Bronchial epithelial cell (primary cell): ENCODE results near the gene WDR36. TPM values are rescaled to one million over a fixed set of nuclear protein-coding genes. Genes with fewer than 3 reads are reported as not detected.

Experiments
- DNase-seq: peaks from one replicate; pipeline ENCODE4 v3.0.0-alpha.2; 2010; ENCODE audit warnings: low read depth
- FAIRE-seq: peaks from 2 replicates; lab custom pipeline; 2011; peaks lifted over from hg19 to GRCh38; lab: Jason Lieb, UNC
- H3K27me3 ChIP-seq: 2 replicates; pipeline ENCODE4 v1.5.1; 2011; ENCODE audit warnings: low read length; ENCODE audit not compliant: control insufficient read depth, insufficient read depth
- H3K36me3 ChIP-seq: 2 replicates; pipeline ENCODE4 v1.5.1; 2011; ENCODE audit warnings: low read length; ENCODE audit not compliant: control insufficient read depth, insufficient read depth
- H3K4me3 ChIP-seq: 2 replicates; pipeline ENCODE4 v1.5.1; 2011; ENCODE audit warnings: mild to moderate bottlenecking, low read depth, low read length, control low read depth
- total RNA-seq: library from RNA; depleted of rRNA; stranded (reverse); fragments of >200 nt; gene quantifications from 2 replicates; pipeline ENCODE4 v1.2.1, GENCODE V29; 2014
- TF ChIP-seq, protein P1 (sequence below): IDR thresholded peaks from 2 replicates; pipeline ENCODE4 v1.5.1; 2011; ENCODE audit warnings: mild to moderate bottlenecking, moderate library complexity, low read length, control low read depth, inconsistent platforms; ENCODE audit not compliant: insufficient read depth, severe bottlenecking

Gene WDR36
- total RNA-seq, 1 donor from 2014 or later, result 55.3 TPM

DNA sequence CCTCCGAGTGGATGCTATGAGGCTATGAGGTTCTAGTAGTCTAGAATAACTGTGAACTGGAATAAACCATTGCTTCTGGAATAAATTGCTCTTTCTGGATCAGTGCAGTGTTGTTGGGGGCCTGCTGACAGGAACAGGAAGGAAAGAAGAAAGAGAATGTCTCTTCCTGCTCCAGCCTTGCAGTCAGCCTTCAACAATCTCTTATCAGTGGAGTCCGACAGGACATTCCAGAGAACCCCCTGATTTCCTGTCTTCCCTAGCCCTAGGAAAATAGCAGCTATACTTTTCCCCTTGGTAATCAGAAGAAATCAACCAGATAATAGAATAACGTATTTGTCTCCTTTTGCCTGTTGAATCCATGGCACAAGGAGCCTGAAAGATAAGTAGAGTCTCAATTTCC is 55.4 kb downstream of the WDR36 start:
- Histone ChIP-seq H3K27me3 (peaks cover 2% of the 10 kb centered on the region), H3K36me3 (no peaks in the 10 kb centered on the region), H3K4me3 (no peak overlapping the region)
- FAIRE-seq (no peak), DNase-seq (no peak)
- TF ChIP-seq, protein P1, sequence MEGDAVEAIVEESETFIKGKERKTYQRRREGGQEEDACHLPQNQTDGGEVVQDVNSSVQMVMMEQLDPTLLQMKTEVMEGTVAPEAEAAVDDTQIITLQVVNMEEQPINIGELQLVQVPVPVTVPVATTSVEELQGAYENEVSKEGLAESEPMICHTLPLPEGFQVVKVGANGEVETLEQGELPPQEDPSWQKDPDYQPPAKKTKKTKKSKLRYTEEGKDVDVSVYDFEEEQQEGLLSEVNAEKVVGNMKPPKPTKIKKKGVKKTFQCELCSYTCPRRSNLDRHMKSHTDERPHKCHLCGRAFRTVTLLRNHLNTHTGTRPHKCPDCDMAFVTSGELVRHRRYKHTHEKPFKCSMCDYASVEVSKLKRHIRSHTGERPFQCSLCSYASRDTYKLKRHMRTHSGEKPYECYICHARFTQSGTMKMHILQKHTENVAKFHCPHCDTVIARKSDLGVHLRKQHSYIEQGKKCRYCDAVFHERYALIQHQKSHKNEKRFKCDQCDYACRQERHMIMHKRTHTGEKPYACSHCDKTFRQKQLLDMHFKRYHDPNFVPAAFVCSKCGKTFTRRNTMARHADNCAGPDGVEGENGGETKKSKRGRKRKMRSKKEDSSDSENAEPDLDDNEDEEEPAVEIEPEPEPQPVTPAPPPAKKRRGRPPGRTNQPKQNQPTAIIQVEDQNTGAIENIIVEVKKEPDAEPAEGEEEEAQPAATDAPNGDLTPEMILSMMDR, result no peak

DNA sequence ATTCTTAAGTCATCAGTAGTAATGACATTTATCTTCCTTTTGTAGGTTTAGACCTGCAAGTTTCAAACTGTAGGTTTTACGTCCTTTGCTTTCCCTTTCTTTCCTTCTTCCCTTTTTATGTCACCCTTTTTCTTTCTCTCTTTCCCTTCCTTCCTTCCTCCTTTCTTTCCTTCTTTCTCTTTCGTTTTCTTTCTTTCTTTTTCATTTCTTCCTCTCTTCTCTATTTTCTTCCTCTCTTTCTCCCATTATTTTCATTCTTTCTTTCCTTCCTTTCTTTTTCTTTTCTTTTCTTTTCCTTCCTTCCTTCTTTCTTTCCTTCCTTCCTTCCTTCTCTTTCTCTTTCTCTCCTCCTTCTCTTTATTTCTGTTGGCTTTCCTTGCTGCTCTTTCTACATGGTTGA is 59.9 kb downstream of the WDR36 start:
- TF ChIP-seq, protein P1, result no peak
- Histone ChIP-seq H3K36me3 (no peaks in the 10 kb centered on the region), H3K27me3 (peaks cover 2% of the 10 kb centered on the region), H3K4me3 (no peak overlapping the region)
- FAIRE-seq (no peak), DNase-seq (no peak)

DNA sequence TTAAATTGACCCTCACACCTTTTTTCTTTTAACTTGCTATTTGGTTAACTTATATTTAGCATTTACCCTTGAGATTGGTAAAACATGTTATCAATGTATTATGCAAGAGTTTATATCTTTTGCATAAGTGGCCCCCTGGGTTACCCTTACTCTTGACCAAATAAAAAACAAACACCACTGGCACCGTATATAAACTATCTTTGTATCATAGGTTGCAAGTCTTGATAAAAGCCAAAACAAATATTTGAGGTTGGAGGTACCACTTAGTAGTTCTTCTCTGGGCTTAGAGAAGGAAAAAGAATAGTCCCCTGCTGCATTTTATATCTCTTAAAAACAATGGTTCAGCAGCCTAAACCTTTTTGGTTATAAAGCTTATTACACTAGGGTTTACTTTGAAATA is 61.3 kb downstream of the WDR36 start:
- no peaks in the 10 kb centered on the region for H3K27me3 ChIP-seq
- FAIRE-seq, result no peak
- no peak overlapping the region for H3K4me3 ChIP-seq
- TF ChIP-seq, protein P1, result no peak
- no peaks in the 10 kb centered on the region for H3K36me3 ChIP-seq
- DNase-seq, result no peak

DNA sequence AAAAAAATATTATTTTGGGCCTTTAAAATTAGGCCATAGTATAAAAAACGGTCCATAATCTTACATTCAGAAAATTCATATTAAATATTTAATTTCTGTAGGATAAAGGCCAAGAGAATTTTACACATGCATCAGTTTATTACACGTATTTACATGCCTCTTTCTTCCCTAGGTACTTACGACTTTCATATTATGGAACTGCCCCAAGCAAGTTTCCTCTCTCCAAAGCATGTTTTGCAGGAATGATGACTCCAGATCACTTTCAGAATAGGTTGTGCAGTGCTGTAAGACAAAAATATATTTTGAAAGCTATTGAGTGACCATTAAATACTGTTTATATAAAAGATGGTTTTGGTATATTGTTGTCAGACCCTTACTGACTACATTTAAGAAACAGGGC is 61.8 kb downstream of the WDR36 start:
- no peaks in the 10 kb centered on the region for H3K27me3 ChIP-seq
- TF ChIP-seq, protein P1, result no peak

DNA sequence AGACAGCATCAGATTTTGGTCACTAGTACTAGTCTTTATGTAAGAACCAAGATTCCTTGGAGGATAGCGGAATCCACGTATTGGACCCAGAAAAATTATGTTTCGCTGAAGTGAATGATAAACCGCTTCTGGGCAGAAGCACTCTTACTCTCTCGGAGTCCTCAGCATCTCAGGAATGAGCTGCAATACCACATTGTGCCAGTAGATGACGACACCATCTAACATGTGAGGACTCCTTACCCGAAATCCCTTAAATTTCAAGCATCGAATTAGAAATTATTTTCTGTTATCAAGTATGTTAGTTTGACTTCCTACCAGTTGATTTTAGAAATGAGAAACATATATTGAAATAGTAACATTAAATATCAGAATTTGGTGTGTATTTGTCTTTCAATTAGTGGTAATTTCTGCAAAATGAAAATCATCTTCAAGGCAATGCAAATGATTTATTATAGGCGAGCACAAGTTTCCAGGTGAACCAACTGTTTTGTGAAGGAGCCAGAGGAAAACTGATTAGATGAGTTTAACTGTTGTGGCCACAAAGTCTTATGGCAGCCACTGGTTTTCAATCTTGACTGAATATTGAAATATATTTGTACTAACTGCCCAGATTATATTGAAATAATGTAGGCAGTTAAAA is 66.1 kb downstream of the WDR36 start:
- DNase-seq (peak; percentile 75), FAIRE-seq (no peak)
- no peaks in the 10 kb centered on the region for H3K36me3 ChIP-seq
- H3K4me3 ChIP-seq, result no peak overlapping the region
- TF ChIP-seq, protein P1, result peak; percentile 94
- H3K27me3 ChIP-seq, result no peaks in the 10 kb centered on the region

More for the DNA sequence above, 61.8 kb downstream of the WDR36 start:
- Histone ChIP-seq H3K36me3 (no peaks in the 10 kb centered on the region), H3K4me3 (no peak overlapping the region)
- FAIRE-seq (no peak), DNase-seq (no peak)

DNA sequence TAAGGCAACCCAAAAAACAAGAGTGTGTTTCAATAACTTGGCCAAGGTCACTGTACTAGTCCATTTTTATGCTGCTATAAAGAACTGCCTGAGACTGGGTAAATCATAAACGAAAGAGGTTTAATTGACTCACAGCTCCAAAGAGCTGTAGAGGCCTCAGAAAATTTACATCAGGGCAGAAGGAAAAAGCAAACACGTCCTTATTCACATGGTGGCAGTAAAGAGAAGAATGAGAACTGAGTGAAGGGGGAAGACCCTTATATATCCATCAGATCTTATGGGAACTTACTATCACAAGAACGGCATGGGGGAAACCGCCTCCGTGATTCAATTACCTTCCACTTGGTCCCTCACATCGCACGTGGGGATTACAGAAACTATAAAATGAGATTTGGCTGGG is 67.7 kb downstream of the WDR36 start:
- H3K27me3 ChIP-seq, result no peaks in the 10 kb centered on the region
- H3K4me3 ChIP-seq, result no peak overlapping the region
- FAIRE-seq, result no peak
- no peaks in the 10 kb centered on the region for H3K36me3 ChIP-seq
- TF ChIP-seq, protein P1, result no peak
- no peak for DNase-seq
